ENCODE data around the gene GALK1. TPM values are rescaled to one million over a fixed set of nuclear protein-coding genes. Genes with fewer than 3 reads are reported as not detected.
A peak's percentile ranks its signal among the peaks of the same experiment; 100 is the strongest.

GALK1 gene
- total and polyA plus RNA-seq, 2 of the 13 experiments (the other 11 are each of a cell fraction or from before 2014, with no cell fraction given) = 59.9 to 93.6 TPM

DNA sequence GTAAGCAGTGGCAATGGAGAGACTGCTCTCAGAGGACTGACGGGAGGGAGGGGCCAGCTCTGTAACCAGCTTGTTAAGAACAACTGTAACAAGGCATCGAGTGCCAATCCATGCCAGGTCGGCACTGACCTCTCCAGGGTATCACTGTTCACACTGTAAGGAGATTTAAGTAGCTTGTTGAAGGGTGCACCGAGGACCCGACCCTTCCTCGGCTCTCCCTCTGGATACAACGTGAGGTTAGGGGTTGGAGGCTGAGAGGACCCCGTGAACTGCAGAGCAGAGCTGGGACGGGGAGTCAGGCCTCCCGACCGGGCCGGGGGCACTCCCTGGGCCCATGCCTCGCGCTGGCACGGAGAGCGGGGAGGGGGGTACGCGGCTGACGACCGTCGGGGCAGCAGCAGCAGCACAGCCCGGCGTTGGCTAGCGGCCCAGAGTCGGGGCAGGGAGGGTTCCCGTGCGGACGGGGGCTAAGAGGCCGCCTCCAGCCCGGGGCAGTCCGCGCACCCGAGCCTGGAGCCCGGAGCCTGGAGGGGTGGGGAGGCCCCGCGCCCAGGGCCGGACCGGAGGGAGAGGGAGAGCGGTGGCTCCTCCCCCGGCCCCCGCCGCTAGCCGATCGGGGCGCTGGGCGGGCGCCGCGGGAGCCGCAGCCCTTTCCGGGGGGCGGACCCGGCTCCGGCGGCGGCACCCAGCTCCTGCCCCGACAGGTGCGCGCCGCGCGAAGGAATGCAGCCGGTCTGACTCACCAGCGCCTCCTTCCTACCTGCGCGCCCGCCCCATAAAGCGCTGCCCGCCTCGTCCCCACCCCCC lies 44.1 kb downstream of the GALK1 start, which contains the start of gene ITGB4 (continued):
- TF ChIP-seq TFDP1 (CRISPR knock-in tag; IDR thresholded peaks at IDR 0.05; ENCODE audit: borderline replicate concordance) (peak; percentile 42; the same call in 1 of the 2 replicates), ZNF777 (CRISPR knock-in tag; IDR thresholded peaks at IDR 0.05) (peak; percentile 99), ETV5 (CRISPR knock-in tag; IDR thresholded peaks at IDR 0.05; ENCODE audit: borderline replicate concordance) (peak; percentile 33; the same call in 1 of the 2 replicates), NR2F2 (IDR thresholded peaks at IDR 0.05; ENCODE audit: borderline replicate concordance, low read depth) (no peak), ZSCAN25 (CRISPR knock-in tag; IDR thresholded peaks at IDR 0.05) (no peak; the same call in 1 of the 2 replicates), LRRFIP1 (CRISPR knock-in tag; conservative IDR thresholded peaks at IDR 0.05) (no peak), SKIL (CRISPR knock-in tag; IDR thresholded peaks at IDR 0.05; ENCODE audit: borderline replicate concordance) (0 out of 2 replicates have a peak, but pooled peaks have one; percentile 12), GLI4 (CRISPR knock-in tag; IDR thresholded peaks at IDR 0.05; ENCODE audit: borderline replicate concordance) (no peak), ZNF350 (CRISPR knock-in tag; IDR thresholded peaks at IDR 0.05; ENCODE audit: borderline replicate concordance, low read depth) (peak; percentile 26; the same call in 1 of the 2 replicates), TBX2 (CRISPR knock-in tag; IDR thresholded peaks at IDR 0.05; ENCODE audit: borderline replicate concordance) (peak; percentile 9; the same call in 1 of the 2 replicates), SKI (IDR thresholded peaks at IDR 0.05; ENCODE audit: partially characterized antibody) (no peak), ZNF577 (CRISPR knock-in tag; IDR thresholded peaks at IDR 0.05; ENCODE audit: borderline replicate concordance, low read depth) (no peak), ZNF343 (CRISPR knock-in tag; IDR thresholded peaks at IDR 0.05) (0 out of 2 replicates have a peak, but pooled peaks have one; percentile 28), SMAD3 (CRISPR knock-in tag; IDR thresholded peaks at IDR 0.05) (no peak), KDM5B (CRISPR knock-in tag; IDR thresholded peaks at IDR 0.05; ENCODE audit: borderline replicate concordance) (no peak), ZNF510 (CRISPR knock-in tag; IDR thresholded peaks at IDR 0.05; ENCODE audit: low read depth) (0 out of 2 replicates have a peak, but pooled peaks have one; percentile 24), GATA4 (IDR thresholded peaks at IDR 0.05; ENCODE audit: borderline replicate concordance, low read depth) (no peak), HNRNPLL (IDR thresholded peaks at IDR 0.05; ENCODE audit: low read depth, low read length, poor library complexity, severe bottlenecking) (peak; percentile 29), RBM22 (optimal IDR thresholded peaks at IDR 0.05; ENCODE audit: low read length) (no peak), SP140L (CRISPR knock-in tag; IDR thresholded peaks at IDR 0.05; ENCODE audit: borderline replicate concordance) (no peak), ZFY (CRISPR knock-in tag; IDR thresholded peaks at IDR 0.05) (peak; percentile 55), CCDC6 (CRISPR knock-in tag; IDR thresholded peaks at IDR 0.05) (peak; percentile 40; the same call in 1 of the 2 replicates), RARG (CRISPR knock-in tag; IDR thresholded peaks at IDR 0.05; ENCODE audit: low read depth) (no peak), ZNF614 (CRISPR knock-in tag; IDR thresholded peaks at IDR 0.05; ENCODE audit: borderline replicate concordance) (no peak)

All from HepG2 (cell line).